DOHH2 (cell line): Measurements from ENCODE around the gene CRHR1.

Experiments used
- H3F3A ChIP-seq: fragments of 200-600 bp; sonication (generic), shearing (Covaris generic); 2 replicates; pipeline ENCODE4 v1.6.0; 2016; ENCODE audit warnings: antibody characterized with exemption, mild to moderate bottlenecking; ENCODE audit not compliant: control insufficient read depth, insufficient read depth
- H3K27ac ChIP-seq: fragments of 200-600 bp; sonication (generic); 2 replicates; pipeline ENCODE4 v1.5.1; 2014; ENCODE audit warnings: low read depth, mild to moderate bottlenecking, low read length, moderate library complexity
- H3K27me3 ChIP-seq: fragments of 200-600 bp; sonication (generic); 2 replicates; pipeline ENCODE4 v1.6.1; 2014; ENCODE audit warnings: mild to moderate bottlenecking, low read length, mixed read lengths; ENCODE audit not compliant: control insufficient read depth
- H3K36me3 ChIP-seq: fragments of 200-600 bp; sonication (generic); 2 replicates; pipeline ENCODE4 v1.6.1; 2014; ENCODE audit warnings: mild to moderate bottlenecking, low read length, moderate library complexity, mixed read lengths; ENCODE audit not compliant: control insufficient read depth
- H3K4me1 ChIP-seq: fragments of 200-600 bp; sonication (generic); 2 replicates; pipeline ENCODE4 v1.6.1; 2014; ENCODE audit warnings: mild to moderate bottlenecking, low read length, mixed read lengths; ENCODE audit not compliant: control insufficient read depth
- H3K4me2 ChIP-seq: fragments of 200-600 bp; sonication (generic); 2 replicates; pipeline ENCODE4 v1.6.0; 2014; ENCODE audit warnings: mild to moderate bottlenecking, low read length, moderate library complexity
- H3K4me3 ChIP-seq: fragments of 200-600 bp; sonication (generic); 2 replicates; pipeline ENCODE4 v1.5.1; 2014; ENCODE audit warnings: mild to moderate bottlenecking, low read length, mixed read lengths
- H3K79me2 ChIP-seq: fragments of 200-600 bp; sonication (generic); 2 replicates; pipeline ENCODE4 v1.6.1; 2014; ENCODE audit warnings: mild to moderate bottlenecking, low read length, mixed read lengths; ENCODE audit not compliant: control insufficient read depth
- H3K9me2 ChIP-seq: fragments of 200-600 bp; sonication (generic); replicated peaks from 2 replicates; pipeline ENCODE4 v1.6.1; 2014; ENCODE audit warnings: mild to moderate bottlenecking, low read length, mixed read lengths; ENCODE audit not compliant: control insufficient read depth
- H3K9me3 ChIP-seq: fragments of 200-600 bp; sonication (generic); 2 replicates; pipeline ENCODE4 v1.6.1; 2014; ENCODE audit warnings: antibody characterized with exemption, low read length, mixed read lengths; ENCODE audit not compliant: control insufficient read depth, insufficient read depth
- H4K20me1 ChIP-seq: fragments of 200-600 bp; sonication (generic); 2 replicates; pipeline ENCODE4 v1.6.0; 2014; ENCODE audit warnings: low read depth, mild to moderate bottlenecking, antibody characterized with exemption, low read length, moderate library complexity; ENCODE audit not compliant: control insufficient read depth, insufficient read depth
- CTCF ChIP-seq: fragments of 200-600 bp; sonication (generic); IDR thresholded peaks from one replicate; pipeline ENCODE4 v1.5.1; 2014; ENCODE audit warnings: antibody characterized with exemption, mild to moderate bottlenecking, low read depth, low read length; ENCODE audit not compliant: poor library complexity, severe bottlenecking
- EZH2phosphoT487 ChIP-seq: fragments of 200-600 bp; sonication (generic); IDR thresholded peaks from 2 replicates; pipeline ENCODE4 v1.6.1; 2017; ENCODE audit warnings: borderline replicate concordance, mild to moderate bottlenecking, antibody characterized with exemption, low read length, moderate library complexity, mixed read lengths

CRHR1 gene

GRCh38 chr17:45824475-45824874 is 40.4 kb downstream of the CRHR1 start:
- no peak overlapping the region for H3K4me3 ChIP-seq
- no peaks in the 10 kb centered on the region for H3F3A ChIP-seq
- no peaks in the 10 kb centered on the region for H3K27me3 ChIP-seq
- H4K20me1 ChIP-seq = no peaks in the 10 kb centered on the region; the same call in 1 of the 2 replicates
- H3K9me3 ChIP-seq = no peaks in the 10 kb centered on the region
- no peaks in the 10 kb centered on the region for H3K9me2 ChIP-seq
- H3K36me3 ChIP-seq = no peaks in the 10 kb centered on the region
- H3K27ac ChIP-seq = no peak overlapping the region
- no peaks in the 10 kb centered on the region for H3K4me1 ChIP-seq
- TF ChIP-seq EZH2phosphoT487 = no peak
- no peak for TF ChIP-seq CTCF
- no peak overlapping the region for H3K4me2 ChIP-seq
- H3K79me2 ChIP-seq = no peaks in the 10 kb centered on the region

- Histone ChIP-seq H3K4me2 (no peak overlapping the region), H3K79me2 (no peaks in the 10 kb centered on the region), H3F3A (no peaks in the 10 kb centered on the region), H4K20me1 (no peaks in the 10 kb centered on the region), H3K4me3 (no peak overlapping the region), H3K36me3 (no peaks in the 10 kb centered on the region), H3K27me3 (no peaks in the 10 kb centered on the region), H3K27ac (no peak overlapping the region), H3K4me1 (no peaks in the 10 kb centered on the region), H3K9me2 (no peaks in the 10 kb centered on the region), H3K9me3 (no peaks in the 10 kb centered on the region)
- TF ChIP-seq CTCF (no peak), EZH2phosphoT487 (no peak)
Observed at GRCh38 chr17:45824901-45825492, 40.9 kb downstream of the CRHR1 start.

- no peak overlapping the region for H3K4me2 ChIP-seq
- H3K9me3 ChIP-seq = no peaks in the 10 kb centered on the region
- no peak overlapping the region for H3K4me3 ChIP-seq
- no peaks in the 10 kb centered on the region for H3K4me1 ChIP-seq
- H4K20me1 ChIP-seq = no peaks in the 10 kb centered on the region
- H3F3A ChIP-seq = no peaks in the 10 kb centered on the region
- H3K27ac ChIP-seq = no peak overlapping the region
- no peaks in the 10 kb centered on the region for H3K36me3 ChIP-seq
- H3K79me2 ChIP-seq = no peaks in the 10 kb centered on the region
- H3K27me3 ChIP-seq = no peaks in the 10 kb centered on the region
- H3K9me2 ChIP-seq = no peaks in the 10 kb centered on the region
- TF ChIP-seq CTCF (no peak), EZH2phosphoT487 (no peak)
Observed at GRCh38 chr17:45825792-45826191, 41.7 kb downstream of the CRHR1 start.
